GM18511 (cell line): ENCODE data around the gene UTP15.

Experiments
- ATAC-seq: cut with Tn5 transposase; IDR thresholded peaks from one replicate; pipeline ENCODE4 v1.9.1; 2021; ENCODE audit warnings: mild to moderate bottlenecking, moderate library complexity; ENCODE audit not compliant: unreplicated experiment

The UTP15 gene

GRCh38 chr5:73620334-73620687, 54.8 kb downstream of the UTP15 start:
- no peak for ATAC-seq

- ATAC-seq: no peak
These were observed 57.5 kb downstream of the UTP15 start for GRCh38 chr5:73623060-73623459.

DNA sequence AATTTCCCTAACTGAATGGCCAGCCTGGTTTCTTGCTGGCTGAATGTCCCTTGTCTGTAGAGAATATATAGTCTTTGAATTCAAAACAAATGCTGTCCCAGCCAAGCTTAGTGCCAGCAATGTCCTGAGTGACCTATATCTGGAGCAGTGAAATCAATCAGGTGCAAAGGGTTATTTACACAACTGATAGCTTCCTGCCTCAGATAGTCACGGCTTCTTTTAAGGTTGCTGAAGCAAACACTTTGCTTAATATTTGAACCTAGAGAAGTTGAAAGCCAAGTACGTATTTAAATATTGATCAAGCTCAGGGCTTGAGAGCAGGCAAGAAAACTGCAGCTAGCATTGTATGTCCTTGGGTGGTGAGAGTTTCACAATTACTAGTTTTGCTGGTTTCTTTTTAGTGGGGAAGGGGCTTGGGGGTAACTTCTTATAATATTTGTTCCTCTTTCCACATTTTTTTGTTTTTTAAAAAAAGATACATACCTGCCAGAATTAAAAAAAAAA, 58.4 kb downstream of the UTP15 start:
- ATAC-seq: no peak

DNA sequence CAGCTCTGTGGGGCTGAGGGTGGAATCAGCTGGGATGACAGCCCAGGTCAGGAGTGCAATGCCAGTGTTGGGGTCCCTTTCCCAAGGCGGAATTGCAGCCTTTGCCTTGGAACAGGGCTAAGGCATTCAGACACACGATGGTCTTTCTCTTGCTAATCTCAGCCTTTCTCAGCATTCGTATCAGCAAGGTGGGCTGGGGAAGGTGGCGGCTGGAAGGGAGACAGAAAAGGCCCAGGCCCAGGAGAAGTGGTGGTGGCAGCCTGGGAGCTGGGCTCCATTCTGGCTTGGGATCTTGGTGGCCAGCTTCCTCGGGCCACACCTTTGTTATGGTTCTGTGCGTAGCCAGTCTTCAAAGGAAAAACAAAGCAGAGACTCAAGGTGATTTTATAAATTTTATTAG, 59.3 kb downstream of the UTP15 start:
- no peak for ATAC-seq

GRCh38 chr5:73625372-73625943, 59.9 kb downstream of the UTP15 start:
- ATAC-seq: peak; percentile 20

GRCh38 chr5:73625944-73626811, 60.6 kb downstream of the UTP15 start, which contains the start of gene ARHGEF28:
Gene ARHGEF28, plus strand, starts transcription at chr5:73626196. Its CDS starts 58,656 bp downstream, at chr5:73684852.
- ATAC-seq: peak; percentile 77

DNA sequence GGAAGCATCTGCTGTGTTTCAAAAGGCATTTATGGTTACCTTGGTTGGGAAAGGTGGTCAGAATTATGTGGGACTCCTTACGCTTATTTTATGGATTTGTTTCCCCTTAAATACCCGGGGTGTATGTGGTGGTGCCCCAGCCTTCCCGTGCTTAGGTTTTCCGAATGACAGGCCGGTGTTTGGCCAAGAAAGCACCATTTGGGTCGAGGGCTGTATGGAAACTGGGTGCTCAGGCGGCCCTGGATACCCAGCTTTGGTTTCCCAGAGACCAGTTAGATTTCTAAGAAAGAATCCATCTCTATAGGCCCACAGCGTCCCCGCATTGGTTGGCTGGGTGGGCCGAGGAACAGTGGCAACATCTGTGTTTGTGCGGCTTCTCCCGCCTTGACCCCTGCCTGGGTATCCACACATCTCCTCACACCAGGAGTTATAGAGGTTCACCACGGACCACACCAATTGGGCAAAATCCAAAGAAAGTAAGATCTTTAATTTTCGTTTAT, 61.3 kb downstream of the UTP15 start:
- no peak for ATAC-seq

DNA sequence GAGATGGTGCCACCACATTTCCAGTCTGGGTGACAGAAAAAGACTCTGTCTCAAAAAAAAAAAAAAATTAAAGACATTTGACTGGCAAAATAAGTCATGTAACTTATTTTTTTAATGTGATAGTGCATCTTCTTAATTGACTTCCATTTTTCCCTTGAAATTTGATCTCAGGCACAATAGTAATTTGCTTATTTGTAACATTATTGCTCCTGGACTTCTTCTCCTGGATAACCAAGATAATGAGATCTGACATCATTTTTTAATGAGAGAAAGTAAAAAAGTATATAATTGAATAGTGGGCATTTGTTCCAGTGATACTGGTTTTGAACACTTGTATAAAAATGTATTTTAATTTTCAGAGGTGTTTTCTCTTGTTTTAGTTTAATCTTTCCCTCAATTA, 63.9 kb downstream of the UTP15 start:
- ATAC-seq: no peak

DNA sequence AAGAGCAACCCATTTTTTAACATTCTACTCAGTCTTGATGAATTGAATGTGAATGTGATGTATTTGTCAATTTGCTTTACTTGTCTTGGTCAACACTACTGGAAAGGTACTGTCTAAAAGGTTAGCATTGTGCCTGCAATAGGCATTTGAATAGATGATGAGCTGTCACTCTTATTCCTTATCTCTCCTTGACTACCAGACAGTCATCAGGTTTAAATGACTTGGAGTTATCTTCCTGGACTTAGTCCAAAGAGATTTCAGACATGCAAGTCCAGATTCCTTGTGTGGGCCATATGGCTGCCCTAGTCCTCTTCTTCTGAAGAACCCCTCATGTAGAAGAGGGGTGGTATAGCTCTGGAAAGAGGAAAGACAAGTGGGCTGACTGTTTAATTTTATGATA, 65.2 kb downstream of the UTP15 start:
- ATAC-seq: no peak

GRCh38 chr5:73631500-73631899, 66.0 kb downstream of the UTP15 start:
- no peak for ATAC-seq
